Stimulated activated CD8-positive, alpha-beta memory T cell treated with anti-CD3 and anti-CD28 coated beads, Interleukin-12 subunit alpha, Interleukin-12 subunit beta, amount 100 ng/mL, for 24 hours (primary cell): ENCODE measurements around the gene ICOS.

Experiments used
- DNase-seq: peaks from one replicate; pipeline ENCODE4 v3.0.0-alpha.2; 2020; ENCODE audit errors: extremely low read depth

The ICOS gene

DNA sequence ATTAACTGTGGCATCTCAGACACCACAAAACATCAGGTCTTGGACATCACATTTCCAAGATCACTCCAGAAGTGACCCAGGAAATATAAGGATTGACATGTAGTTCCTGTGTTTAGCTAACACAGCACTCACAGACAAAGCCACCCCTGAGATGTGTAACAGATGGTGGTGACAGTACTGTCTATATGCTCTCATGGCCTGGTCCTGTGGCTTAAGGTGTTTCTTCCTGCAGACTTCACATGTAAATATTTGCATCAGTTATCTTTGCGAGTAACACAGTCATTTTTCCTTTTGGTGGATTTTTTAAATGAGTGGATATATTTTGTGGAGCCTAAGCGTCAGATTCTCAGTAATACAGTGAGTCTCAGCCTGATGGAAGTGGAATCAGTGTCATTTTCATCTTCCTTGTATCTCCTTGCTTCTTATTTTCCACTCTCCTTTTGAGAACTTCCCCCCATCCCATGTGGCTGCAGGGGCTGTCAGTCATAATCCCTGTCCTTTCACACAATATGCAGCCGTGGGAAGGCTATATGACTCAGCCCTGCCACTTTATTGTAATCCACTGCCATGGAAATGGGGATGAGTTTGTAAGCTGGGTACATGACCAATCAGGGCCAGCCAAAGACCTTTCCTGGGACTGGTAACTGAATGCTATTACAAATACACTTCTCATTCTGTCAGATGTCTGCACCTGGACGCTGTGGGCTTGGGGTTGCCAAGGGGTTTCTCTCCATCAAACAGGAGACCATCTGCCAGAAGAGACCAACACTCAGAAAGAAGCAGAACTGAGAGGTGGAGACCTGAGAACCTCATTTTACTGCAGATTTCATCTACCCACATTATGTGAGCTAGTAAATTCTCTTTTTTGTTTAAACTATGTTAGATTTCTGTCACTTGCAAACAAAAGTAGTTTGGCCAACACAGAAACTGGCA is 74.3 kb downstream of the ICOS start:
- DNase-seq: no peak
